NCI-H524 treated with DMSO at 0.1 percent for 48 hours (cell line): ENCODE data around the gene APEX1.
"Not testable (repeated sequence)": the region's sequence is repeated elsewhere in the genome, so short reads cannot be mapped to it uniquely, and the experiment has no call there.

Source experiments
- DNase-seq: peaks from one replicate; lab custom pipeline; 2025; lab: John Stamatoyannopoulos, UW

Gene APEX1

DNA sequence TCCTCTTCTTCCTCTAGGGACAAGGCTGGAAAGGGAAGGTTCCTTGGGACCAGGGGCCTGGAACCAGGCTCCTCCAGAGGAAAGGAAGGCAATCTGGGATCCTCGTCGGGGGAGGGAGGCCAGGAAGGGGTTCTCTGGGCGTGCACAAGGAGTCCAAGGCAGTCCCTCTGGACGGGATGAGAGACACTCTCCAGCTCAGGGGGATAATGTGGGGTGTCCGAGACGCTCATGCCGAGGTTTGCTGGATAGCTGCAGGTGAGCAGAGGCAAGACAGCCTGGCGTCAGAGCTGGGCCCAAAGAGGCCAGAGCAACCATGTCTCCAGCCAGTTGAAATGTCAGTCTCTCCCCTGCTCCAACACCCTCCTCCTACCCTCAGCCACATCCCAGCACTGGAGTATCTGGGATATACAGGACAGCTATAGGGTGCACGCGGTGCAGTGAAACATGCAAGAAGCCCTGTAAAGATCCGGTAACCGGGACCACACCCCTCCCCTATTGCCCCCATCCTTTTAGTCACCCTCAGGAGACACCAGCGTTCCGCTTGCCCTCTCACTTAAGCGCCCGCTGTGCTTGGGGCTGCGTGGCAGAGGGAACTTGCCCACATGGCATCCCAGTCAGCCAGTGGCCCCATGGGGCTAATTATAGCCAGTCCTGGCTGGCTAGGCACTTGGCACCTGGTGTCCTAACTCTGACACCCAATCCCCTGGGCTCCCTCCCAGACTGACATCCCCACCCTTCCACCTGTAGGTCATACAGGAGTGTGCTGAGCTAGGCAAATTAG is 19.3 kb upstream of the APEX1 start, which contains the start of gene KLHL33:
Gene KLHL33 (minus strand): TSS at position 585 of the 781 bp plus-strand sequence. CDS start 355 bp downstream, at position 230.
- peak; percentile 14 for DNase-seq

DNA sequence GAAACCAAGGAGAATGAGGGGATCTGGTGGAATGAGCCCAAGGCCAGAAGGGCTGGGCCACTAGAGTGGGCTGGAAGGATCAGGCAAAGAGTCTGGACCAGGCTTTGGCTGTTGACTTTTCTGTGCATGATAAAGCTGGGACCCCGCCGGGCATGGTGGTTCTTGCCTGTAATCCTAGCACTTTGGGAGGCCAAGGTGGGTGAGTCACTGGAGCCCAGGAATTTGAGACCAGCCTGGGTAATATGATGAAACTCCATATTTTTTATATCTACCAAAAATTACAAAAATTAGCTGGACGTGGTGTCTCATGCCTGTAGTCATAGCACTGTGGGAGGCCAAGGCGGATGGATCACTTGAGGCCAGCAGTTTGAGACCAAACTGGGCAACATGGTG is 18.7 kb upstream of the APEX1 start:
- DNase-seq, result no peak

DNA sequence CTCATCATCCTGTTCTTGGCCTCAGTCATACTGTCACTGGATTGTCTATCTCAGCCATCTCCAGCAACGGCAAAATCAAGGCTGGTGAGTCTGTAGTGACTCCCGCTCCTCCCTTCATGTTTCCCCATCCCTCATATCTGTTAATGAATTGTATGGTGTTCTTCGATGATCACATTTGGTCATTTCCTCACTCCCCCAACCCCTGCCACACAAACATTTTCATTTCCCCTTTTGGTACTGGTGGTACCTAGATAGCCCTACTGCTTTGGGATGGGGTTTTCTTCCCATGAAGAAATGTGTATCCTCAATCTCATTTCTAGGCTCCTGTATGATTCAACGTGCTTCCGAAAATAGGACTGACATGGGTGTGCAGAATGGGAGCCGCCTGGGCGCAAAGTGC is 16.4 kb upstream of the APEX1 start:
- no peak for DNase-seq

DNA sequence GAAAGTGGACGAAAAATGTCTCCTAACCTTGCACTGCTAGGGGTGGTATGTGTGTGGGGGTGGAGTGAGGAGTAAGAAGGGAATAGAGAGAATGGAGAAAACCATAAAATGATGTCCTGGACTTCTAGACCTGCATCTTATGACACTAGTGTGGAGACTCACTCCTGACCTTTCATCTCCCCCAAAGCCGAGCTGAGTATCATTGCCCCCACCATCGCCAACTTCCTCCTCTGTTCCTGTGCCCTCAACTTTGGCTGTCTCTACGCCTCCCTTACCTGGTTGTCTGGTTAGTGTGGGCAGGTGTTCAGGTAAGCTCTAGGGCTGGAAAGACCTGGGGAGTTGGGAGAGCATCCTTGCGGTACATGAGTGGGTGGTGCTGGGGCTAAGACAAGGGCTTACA is 14.6 kb upstream of the APEX1 start:
- DNase-seq, result no peak

DNA sequence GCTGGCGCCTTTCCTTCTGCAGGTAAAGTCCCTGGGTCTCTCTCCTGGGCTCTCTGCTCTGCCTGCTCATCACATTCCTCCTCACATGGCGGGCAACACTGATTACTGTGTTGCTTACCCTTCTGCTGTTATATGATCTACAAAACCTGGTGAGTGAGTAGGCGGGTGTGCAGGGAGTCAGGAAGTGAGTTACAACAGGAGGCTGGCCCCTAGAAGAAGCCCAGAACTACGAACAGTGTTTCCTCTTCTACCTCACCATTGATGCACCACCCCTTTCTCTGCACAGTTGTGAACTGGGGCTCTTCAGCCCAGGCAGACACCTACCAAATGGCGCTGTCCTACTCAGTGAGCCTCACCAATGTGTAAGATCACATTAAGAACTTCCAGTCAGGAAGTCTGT is 14.1 kb upstream of the APEX1 start:
- DNase-seq, result no peak

DNA sequence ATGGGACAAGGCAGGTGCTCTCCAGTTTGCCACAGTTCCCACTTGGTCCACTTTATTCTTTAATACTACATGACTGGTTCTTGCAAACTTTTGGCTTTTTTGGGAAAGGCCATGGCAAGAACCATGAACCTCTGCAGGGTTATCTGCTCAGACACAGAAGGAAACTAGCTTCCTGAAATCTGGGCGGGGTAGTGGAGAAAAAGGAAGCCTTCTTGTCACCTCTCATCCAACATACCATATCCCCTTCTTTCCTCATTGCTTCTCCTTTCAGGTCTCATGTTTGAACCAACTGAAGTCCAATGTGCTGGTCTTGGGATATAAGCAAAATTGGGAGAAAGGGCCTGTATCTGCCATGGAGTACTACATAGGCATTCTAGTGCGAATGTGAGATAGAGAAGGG is 13.6 kb upstream of the APEX1 start:
- no peak for DNase-seq

DNA sequence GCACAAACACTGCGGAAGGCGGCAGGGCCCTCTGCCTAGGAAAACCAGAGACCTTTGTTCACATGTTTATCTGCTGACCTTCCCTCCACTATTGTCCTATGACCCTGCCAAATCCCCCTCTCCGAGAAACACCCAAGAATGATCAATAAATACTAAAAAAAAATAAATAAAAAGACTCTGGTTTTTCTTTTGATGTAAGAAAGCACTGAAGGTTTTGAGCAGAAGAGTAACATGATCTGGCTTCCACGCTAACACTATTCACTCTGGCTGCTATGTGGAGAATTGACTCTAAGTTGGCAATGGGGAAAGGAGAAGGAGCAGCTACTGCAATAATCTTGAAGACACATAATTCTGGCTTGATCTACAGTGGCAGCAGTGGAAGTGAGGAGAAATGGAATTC is 11.4 kb upstream of the APEX1 start:
- DNase-seq, result not testable (repeated sequence)

DNA sequence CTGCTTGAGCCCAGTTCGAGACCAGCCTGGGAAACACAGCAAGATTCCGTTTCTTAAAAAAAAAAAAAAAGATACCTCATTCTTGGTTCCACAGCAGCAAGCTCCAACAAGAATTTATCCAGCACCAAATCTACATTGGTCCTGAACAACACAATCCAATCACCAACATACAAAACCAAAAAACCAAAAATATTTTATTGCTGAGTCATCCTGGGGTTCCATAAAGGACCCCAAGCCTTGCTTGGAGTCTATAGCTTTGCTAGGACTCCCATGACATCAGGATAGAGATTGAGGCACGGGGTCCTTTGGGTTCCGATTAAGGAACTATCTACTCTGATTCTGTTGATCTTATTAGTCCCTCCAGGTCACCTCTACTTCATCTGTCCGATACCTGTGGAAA is 8.1 kb upstream of the APEX1 start:
- DNase-seq, result no peak

DNA sequence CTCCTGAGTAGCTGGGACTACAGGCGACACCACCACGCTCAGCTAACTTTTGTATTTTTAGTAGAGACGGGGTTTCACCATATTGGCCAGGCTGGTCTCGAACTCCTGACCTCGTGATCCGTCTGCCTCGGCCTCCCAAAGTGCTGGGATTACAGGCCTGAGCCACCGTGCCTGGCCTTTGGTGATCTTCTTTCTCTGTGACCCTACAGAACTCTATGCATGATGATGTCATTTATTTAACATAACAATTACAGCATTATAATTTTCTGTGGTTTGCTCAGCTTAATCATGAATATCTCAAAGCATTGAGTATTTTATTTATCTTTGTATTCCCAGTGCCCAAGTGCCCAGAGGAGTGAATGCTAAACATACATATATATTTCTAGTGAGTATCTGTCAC is 2.2 kb upstream of the APEX1 start:
- not testable (repeated sequence) for DNase-seq

DNA sequence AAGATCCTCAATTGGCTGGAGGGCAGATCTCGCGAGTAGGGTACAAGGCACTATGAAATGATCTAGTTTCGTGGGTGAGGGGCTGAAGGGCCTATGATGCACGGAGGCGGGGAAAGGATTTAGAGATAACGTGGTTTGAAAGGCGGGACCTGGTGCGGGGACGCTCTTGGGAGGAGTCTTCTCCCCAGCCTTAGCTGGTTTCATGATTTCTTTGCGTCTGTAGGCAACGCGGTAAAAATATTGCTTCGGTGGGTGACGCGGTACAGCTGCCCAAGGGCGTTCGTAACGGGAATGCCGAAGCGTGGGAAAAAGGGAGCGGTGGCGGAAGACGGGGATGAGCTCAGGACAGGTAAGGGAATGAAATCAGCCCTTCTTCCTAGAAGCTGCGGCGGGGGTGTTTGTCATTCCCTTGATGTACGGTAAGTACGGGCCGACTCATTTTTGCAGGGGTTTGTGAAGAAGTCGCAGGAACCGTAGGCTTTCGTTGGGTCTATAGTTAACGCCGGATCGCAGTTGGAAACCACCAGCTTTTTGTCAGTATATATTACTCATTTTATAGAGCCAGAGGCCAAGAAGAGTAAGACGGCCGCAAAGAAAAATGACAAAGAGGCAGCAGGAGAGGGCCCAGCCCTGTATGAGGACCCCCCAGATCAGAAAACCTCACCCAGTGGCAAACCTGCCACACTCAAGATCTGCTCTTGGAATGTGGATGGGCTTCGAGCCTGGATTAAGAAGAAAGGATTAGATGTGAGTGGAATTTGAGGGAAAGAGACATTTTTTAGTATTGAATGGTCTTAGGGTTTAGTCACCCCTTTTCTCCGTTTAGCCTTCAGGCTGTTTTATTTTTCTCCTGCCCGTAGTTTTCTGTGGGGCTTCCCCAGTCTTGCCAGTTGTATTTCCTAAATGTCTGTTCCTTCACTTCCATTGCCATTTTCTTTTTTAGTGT is 602 bp downstream of the APEX1 start:
- no peak for DNase-seq

DNA sequence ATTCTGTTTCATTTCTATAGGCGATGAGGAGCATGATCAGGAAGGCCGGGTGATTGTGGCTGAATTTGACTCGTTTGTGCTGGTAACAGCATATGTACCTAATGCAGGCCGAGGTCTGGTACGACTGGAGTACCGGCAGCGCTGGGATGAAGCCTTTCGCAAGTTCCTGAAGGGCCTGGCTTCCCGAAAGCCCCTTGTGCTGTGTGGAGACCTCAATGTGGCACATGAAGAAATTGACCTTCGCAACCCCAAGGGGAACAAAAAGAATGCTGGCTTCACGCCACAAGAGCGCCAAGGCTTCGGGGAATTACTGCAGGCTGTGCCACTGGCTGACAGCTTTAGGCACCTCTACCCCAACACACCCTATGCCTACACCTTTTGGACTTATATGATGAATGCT is 1.9 kb downstream of the APEX1 start:
- no peak for DNase-seq

DNA sequence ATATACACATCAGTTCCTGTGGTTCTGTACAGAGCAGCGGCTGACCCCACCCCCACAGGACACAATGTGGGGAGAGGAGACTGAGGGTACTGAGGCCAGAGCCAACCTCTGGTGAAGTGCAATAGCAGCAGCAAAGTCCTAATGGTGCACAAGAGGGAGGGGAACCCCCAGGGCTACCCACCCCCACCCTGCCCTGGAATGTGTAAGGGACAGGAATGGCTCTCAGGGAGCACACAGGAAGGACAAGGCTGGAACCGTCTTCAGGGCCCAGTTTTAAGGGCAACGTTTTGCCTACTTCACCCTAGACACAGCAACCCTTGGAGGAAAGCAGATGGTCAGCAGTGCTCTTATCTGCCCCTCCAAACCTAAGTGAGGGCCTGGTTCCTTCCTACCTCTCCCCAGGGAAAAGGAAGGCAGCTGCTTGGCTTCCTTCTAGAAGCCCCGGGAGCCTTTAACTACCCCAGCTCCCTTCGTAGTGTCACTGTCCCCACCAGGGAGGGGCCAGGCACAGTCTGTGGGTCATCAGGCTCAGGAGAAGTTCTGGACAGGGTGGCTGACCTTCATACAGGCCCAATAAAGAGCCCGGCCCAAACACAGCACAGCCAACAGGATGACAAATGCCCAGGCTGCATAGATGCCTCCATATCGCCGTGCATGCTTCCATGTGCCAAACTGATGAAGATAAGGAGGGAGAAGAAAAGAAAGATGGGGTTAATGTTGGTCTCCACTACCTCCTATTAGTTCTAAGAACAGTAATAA is 3.2 kb downstream of the APEX1 start:
- DNase-seq, result peak; percentile 72

DNA sequence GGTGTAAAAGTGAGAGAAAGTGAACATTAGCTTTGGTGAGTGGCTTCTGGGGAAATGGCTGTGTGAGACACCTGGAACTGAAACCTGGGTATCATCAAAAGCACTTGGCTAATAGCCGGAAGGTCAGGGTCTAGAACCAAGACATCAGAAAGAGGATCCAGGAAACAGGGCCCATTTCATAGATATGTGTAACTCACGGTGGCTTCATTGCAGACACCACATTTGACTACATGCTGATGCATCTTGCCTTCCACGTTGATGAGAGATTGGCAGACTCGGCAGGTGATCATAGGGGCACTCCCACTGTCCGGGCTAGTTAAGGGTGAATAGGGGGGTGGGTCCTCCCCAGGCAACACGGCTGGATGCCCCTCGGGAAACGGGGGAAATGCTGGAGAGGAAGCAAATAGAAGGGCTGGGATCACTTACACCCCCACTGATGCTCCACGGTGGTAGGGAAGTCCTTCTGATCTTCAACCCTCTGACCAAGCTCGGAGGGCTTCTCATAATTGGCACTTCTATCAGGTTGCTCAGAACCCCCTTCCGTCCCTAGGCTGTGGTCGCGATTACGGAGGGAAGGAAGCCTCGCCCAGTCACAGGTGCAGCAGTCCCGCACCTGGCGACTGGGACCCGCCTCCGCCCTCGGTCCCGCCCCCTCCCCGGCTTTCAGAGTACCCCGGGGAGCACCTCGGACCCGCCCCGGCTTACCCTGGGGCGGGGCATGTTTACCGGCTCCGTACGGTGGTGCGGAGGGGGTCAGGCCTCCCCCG is 5.6 kb downstream of the APEX1 start:
- DNase-seq, result no peak

DNA sequence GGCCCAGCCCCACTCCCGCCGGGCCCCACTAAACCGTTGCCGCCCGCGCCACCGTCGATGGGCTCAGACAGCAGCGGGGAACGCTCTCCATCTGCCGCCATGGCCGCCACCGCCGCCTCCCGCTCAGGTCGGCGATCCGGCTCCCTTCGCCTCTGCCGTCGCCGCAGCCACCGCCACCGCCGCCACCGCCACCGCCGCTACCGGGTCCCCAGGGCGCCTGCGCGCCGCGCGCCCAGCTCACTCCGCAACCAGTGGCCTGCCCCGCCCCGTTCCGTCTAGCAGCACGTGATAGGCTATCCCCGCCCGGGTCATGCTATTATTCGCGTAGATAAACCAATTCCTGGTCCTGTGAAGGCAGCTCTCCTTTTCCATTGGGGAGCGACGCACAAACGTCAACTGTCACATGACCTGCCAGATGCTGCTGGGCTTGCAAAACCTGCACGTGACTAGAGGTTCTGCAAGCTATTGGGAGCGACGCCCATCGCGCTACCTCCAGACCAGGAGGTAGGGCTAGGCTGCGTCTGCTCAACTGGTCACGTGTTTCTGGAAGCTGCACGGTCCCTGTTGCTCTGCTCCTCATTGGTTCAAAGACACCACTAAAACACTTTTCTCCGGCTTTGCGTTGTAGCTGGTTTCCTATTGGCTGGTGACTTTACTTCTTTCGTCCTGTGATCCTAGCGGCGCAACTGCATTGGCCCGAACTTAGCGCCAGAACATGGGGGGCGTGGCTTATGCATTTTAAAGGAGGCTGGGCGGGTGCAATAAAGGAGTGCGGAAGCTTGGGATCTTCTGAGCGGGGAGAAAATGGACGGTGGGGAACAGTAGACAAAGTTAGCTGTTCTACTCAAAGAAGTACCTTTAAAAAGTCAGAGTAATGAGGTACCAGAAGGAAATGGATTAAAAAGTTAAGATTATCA is 6.5 kb downstream of the APEX1 start, which contains the start of gene PIP4P1:
Gene PIP4P1 (minus strand): TSS at position 210 of the 917 bp plus-strand sequence. CDS start 109 bp downstream, at position 101.
- DNase-seq, result peak; percentile 100

DNA sequence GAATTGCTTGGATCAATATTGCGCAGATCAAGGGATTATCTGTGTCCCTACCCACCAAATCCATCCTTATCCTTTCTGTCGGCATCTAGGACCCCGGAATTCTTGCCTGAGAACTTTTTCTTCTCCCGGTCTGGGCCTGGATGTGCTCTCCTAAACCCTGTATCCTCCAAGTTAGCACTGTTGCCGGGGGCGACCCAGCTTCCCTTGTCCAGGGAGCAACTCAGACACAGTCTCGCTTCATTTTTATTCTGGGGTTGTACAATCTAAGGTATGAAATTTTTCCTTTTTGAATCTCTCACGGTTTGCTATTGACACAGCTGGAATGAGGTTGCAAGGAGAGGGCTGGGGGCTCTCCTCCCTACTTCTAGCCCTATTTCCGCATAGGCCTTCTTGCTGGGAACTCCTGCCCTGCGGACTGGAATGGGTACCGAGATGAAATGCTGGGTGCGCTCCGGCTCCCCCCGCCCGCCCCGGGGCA is 13.8 kb downstream of the APEX1 start:
- DNase-seq, result no peak

DNA sequence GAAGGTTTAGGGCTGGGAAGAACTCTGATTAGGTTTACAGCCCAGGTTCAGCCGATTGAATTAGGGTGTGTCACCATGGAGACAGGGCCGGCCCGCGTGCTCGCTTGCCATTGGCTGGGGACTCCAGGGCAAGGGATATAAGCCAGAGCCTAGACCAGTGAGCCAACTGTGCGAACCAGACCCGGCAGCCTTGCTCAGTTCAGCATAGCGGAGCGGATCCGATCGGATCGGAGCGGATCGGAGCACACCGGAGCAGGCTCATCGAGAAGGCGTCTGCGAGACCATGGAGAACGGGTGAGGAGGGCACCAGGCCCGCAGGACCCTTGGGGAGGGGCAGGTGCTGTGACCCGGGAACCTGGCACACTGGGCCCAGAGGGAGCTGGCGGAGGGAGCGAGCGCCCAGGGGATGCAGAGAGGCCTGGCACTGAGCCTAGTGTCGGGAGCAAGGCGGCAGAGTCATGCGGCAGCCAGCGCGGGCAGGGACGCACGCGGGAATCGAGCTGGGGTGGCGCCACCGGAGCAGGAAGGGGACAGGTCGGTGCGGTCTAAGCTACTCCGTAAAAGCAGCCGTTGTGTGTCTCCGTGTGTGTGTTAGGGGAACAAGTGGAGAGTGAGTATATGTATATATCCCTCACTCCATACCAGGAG is 14.3 kb downstream of the APEX1 start, which contains the start of gene PNP:
Gene PNP (plus strand): TSS at position 165 of the 648 bp plus-strand sequence. CDS start 119 bp downstream, at position 284.
- DNase-seq, result peak; percentile 91

DNA sequence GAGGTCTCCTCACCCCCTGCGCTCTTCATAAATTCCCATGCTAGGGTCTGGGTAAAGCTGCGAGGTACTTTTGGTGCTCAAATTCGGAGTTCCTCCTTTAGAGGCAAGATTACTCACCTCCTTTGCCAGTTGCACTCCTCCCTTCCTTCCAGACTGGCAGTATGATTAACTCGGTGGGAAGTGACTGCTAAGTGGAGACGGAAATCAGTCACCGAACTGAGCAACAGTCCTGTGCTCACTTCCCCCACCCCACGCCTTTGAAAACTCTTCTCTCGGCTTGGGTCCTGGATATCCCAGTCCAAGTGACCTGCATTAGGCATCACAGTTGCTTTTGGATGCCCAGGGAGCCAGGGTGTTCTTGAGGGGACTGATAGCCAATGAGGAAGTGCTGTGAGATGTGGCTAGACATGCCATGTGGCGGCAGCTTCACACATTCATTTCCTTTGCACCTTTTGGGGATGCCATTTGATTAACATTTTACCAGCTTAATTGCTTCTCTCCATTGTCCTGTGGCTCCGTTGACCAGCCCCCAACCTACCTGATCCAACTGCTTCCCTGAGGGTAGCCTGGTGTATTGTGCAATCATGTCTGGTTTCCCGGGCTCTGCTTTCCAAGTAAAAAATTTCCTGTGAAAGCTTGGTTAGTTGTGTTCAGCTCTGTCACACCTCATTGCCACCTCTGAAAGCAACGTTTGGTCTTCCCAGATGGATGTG is 15.0 kb downstream of the APEX1 start:
- DNase-seq, result no peak

DNA sequence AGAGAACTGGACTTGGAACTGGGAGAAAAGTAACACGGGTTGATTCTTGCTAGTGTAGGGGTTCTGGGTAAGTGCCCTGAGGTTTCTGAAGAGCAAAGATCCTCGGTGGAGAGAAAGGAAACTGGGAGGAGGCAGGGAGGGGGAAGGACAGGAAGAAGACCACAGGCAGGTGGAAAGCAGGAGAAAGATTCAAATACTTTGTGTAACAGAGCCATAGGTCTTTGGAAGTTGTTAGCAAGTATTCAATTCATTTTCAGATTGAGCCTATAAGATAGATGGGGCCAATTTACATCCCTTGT is 15.5 kb downstream of the APEX1 start:
- no peak for DNase-seq
